HK-2 (cell line): ENCODE results near the gene SOAT2.
"Not testable (repeated sequence)": the region's sequence is repeated elsewhere in the genome, so short reads cannot be mapped to it uniquely, and the experiment has no call there.

Experiments
- DNase-seq: peaks from one replicate; pipeline ENCODE4 v3.0.0-alpha.2; 2018; ENCODE audit not compliant: unreplicated experiment

The SOAT2 gene

DNA sequence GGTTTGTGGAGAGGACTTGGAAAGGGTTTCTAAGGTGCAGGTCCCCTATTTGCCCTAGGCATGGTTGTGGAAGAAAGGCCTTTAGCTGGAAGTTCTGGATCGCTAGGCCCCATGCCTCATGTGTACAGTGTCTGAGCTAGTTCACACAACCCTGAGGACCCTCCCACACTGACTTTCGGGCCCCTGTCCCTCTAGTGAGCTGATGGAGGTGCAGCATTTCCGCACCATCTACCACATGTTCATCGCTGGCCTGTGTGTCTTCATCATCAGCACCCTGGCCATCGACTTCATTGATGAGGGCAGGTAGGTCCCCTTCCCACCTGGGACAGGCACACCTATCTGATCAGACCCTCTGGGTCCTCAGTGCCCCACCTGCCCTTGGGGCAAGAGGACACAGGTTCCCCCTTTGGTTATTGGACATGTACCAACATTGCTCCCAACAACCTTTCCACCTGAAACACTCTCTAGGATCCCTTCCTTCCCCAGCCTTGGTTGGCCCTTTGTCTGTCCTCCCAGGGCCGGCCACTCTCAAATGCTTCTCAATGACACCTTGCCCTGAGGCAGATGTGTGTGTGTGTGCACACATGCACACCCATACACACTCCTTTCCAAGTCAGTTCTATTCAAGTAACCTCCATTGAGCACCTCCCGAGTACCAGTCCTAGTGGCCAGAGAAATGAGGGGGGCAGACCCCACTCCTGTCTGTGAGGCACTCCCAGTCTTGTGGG lies 2.6 kb downstream of the SOAT2 start:
- DNase-seq: no peak

DNA sequence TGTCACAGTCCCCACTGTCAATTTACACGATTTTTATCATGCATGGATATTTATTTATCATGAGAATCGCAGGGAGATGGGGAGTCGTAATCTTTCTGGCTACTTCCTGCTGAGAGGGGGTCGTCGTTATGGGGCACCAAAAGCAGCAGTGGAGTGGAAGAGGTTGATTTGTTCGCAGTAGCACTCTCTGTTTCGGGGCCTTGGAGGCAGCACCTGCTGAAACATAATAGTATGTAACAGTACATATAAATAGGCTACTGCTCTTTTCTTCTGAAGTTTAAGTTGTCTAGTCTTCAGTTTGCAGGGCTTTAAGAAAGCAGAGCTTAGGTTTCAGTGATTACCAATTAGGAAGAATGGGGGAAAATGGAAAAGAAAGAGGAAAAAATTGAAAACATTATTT lies 3.8 kb downstream of the SOAT2 start:
- no peak for DNase-seq

DNA sequence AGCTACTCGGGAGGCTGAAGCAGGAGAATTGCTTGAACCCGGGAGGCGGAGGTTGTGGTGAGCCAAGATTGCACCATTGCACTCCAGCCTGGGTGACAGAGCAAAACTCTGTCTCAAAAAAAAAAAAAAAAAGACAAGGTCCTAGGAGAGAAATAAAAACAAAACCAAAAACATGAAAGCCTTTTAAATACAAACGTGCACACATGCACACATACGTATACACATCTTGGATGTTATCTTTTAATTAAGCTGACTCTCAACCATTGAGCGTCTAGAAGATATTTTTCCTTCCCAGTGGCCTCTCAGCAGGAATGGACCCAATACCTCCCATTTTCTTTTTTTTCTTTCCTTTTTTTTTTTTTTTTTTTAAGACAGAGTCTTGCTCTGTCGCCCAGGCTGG lies 9.1 kb downstream of the SOAT2 start:
- DNase-seq: not testable (repeated sequence)

DNA sequence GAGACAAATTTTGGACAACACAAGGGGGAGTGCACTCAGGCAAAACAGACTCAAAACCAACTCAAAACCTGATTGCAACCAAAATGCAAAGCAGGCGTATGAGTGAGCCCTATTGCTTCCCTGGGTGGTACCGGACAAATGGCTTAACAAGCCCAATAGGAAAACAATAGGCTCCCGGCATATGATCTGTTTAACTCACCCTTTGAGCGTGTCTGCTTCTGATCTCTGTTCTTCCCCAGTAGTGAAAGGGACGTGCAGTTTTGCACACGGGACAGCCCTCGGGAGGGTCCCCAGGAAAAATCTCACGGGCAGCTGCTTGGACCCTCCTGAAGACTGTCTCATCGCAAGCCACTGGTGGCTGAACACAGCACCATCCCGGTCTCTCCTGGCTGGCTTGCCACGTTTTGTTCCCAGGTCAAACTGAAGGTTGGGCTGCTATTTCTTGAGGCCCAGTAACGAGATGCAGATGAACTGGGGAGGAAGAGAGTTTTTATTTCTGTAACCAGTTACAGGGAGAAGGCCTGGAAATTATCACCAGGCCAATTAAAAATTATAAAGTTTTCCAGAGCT lies 9.9 kb downstream of the SOAT2 start:
- DNase-seq: no peak

DNA sequence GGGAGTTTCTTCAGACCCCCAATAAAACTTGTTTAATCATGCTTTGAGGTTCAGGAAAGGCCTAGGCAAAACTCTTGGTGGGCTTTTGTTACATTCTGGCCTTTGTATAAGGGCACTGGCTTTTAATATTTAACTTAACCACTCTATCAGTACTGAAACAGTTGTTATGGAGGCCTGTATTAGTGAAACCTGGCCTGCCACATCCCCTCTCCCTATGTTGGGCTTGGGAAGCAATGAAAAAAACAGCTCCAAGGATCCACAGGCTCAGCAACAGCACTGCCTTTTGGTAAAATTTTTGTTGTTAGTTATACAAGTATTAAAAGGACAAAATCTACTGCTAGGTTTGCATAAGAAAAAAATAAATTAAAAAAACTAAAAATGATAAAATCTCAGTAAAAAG lies 10.7 kb downstream of the SOAT2 start:
- no peak for DNase-seq

DNA sequence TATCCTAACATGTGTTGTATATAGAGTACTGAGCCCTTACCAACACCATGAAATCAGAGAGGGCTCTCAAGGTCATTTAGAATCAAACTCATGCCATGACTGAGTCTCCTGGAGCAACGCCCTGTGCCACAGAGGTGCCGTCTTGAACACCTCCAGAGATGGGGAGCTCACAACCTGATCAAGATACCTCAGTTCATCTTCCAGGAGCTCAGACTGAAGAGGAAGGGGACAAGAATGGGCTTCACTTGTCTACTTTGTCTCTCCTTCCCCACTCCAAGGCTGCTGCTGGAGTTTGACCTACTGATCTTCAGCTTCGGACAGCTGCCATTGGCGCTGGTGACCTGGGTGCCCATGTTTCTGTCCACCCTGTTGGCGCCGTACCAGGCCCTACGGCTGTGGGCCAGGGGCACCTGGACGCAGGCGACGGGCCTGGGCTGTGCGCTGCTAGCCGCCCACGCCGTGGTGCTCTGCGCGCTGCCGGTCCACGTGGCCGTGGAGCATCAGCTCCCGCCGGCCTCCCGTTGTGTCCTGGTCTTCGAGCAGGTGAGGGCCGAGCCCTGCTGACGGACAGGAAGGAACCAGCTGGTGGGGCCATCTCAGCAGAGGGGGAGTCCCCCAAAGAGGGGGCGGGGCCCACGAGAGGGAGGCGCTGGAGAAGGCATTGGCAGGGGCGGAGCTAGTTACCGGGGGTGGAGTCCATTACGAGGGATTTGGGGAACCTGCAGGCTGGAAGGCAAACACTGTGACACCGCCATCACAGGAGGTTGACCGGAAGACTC lies 12.0 kb downstream of the SOAT2 start:
- no peak for DNase-seq

DNA sequence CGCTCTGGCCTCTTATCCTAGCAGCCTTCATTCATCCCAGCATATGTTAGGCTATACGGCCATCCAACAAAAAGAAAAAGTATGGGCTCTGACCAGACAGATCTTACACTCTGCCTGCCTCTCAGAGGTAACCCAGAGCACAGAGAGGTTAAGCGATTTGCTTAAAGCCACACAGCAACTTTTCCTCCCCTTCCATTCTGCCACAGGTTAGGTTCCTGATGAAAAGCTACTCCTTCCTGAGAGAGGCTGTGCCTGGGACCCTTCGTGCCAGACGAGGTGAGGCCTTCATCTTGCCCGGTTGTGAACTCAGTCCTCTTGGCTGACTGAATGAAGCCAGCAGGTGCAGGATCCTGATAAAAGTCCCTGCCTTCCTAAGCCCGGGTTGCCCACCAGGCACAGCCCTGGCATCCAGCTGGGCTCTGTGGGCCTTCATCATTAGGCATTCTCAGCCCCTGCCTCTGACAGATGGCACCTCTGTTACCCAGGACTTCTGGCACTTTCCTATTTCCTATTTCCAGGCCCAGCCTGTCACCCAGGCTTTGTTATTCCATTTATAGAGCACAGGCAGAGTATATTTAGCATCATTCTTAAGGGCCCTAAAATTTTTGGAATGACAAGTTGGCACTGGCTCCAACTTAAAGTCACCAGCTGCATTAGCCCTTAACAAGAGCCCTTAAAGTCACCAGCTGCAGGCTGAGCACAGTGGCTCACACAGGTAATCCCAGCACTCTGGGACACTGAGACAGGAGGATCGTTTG lies 12.8 kb downstream of the SOAT2 start:
- DNase-seq: no peak

DNA sequence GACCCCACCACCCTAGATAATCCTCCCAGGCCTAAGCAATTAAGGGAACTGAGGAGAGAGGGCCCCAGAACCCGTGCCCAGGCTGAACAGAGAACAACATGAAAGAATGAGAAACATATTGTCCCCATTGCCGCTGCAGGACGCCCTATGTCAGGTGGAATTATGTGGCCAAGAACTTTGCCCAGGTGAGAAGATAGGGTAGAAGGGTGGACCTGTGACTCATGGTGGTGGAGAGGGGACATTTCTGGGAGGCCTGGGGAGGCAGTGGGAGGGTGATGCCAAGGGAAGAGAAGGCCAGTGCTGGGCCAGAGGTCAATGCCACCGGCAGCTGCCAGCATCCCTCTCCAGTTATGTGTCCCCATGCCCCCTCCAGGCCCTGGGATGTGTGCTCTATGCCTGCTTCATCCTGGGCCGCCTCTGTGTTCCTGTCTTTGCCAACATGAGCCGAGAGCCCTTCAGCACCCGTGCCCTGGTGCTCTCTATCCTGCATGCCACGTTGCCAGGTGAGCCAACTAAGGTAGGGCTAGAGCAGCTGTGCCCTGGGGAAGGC lies 15.5 kb downstream of the SOAT2 start:
- DNase-seq: no peak

DNA sequence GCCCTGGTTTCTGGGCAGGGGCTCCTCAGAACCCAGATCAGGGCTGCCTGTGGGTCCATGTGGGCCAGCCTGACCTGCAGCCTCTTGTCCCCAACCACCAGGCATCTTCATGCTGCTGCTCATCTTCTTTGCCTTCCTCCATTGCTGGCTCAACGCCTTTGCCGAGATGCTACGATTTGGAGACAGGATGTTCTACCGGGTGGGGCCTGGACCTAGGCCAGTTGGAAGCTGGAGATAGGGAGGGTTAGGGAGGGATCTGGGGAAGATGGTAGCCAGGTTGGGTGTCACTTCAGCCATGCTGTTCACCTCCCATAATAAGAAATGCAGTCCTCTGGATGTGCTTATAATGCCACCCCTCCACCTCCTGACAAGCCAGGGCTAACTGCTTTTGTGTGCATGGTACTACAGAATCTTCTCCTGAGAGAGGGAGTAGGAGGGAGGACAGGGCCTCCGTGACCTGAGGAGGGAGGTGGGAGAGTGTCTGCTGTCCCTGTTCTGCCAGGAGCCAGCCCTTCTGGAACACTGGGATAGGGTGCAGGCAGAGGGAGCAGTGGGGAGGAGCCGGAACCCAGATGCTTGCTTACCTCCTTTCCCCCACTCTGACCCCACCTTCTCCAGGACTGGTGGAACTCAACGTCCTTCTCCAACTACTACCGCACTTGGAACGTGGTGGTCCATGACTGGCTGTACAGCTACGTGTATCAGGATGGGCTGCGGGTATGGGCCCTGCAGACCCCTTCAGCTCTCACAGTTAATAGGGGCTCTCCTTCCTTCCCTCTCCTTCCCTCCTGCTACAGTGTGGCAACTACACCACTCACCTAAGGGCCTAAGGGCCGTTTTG lies 17.6 kb downstream of the SOAT2 start:
- DNase-seq: no peak

DNA sequence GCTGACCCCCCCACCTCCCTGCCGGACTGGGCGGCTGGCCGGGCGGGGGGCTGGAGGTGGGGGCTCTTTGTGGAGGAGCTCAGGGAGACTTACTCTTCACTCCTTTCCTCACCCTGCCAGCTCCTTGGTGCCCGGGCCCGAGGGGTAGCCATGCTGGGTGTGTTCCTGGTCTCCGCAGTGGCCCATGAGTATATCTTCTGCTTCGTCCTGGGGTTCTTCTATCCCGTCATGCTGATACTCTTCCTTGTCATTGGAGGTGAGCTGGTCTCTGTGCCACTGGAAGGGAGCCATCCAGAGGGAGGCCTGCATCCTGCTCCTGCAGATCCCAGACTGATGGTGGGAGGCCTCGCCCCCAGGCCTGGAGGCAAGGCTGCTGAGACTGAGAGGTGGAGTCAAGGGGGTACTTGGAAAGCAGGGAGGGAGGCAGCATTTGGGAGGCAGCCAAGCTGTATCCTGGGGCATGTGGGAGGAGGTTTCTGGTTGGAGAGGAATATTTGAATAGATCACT lies 19.7 kb downstream of the SOAT2 start:
- DNase-seq: peak; percentile 24

DNA sequence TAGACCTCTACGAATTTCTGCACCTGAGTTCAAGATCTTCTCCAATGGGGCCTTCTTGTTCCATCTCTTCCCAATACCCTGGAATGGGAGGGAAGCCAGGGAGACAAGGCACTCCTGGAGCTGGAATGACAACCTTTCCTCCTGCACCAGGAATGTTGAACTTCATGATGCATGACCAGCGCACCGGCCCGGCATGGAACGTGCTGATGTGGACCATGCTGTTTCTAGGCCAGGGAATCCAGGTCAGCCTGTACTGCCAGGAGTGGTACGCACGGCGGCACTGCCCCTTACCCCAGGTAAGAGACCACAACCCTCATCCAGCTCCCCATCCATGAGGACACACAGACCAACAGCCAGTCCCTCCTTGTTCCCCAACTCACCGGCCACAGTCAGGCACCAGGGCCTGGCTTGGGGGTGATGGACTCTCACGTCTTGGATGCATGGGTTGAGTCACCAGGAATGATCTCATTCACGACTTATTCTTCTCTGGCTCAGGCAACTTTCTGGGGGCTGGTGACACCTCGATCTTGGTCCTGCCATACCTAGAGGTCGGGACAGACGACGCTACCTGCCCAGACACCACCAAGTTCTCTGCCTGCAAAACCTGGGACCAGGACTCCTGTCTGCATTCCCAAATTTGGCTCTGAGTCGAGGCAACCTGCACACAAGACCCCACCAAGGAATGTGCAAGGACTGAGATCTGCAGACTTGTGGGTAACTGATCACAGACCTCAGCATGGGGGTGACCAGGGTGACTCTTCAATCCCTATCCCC lies 20.5 kb downstream of the SOAT2 start:
- peak; percentile 27 for DNase-seq

DNA sequence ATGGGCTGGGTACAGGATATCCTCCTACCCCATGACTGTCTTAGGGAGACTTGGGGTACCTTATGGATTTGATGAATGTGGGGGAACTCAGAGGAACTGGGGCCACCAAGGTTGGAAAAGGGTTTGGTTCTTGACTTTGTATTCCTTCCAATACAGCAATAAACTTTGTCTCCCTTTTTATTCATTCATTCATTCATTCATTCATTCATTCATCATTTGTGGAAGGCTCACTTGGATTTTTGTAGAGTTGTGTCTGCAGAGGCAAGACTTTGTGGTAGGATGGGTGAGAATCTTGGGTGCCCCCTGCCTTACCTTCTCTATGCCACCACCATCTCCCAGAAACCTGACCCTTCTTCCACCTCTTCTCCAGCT lies 21.1 kb downstream of the SOAT2 start:
- DNase-seq: no peak

DNA sequence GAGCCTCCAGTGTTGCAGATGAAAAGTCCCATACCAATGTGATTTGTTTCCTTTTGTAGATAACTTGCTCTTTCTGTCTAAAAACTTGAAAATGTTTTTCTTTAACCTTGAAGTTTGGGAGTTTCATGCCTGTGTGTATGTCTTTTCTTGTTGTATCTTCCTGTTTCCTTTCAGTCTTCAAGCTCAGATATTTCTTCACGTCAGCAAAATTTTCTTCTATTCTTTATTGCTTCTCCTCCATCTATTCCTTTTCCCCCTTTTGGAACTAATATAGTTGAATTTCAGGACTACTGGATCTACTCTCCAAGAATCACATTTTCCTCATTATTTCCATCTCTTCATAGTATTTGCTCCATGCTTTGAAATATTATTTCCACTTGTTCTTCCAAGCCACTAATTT lies 23.9 kb downstream of the SOAT2 start:
- no peak for DNase-seq

DNA sequence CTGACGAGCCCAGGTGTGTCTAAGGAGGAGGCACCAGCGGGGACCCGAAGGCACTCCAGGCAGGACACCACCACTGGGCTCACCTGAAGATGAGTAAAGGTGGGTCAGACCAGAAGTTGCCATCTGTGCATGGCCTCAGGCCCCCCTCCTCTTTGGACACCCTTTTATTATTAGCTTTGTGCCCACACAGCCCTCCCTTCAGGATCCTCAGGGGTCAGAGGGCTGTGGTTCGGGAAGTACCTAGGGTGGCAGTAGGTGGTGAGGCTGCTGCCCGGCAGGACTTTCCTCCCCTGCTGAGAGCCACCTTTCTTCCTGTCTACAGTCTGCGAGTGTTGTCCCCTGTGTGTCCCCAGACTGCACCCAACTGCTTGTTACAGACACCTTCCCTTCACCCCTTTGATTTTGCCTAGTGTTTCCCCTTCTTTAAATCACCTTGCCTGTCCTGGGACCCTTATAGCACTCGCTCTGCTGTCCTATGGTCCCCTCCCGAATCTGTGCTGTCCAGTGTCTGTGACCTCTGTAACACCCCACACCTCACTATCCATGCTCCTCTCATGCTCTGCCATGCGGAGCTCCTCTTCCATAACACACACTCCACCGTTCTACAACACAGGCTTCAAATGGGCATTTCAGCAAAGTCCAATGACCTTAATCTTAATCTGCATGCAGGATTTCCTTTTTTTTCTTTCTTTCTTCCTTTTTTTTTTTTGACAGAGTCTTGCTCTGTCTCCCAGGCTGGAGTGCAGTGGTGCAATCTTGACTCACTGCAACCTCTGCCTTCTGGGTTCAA lies 25.7 kb downstream of the SOAT2 start:
- DNase-seq: no peak

DNA sequence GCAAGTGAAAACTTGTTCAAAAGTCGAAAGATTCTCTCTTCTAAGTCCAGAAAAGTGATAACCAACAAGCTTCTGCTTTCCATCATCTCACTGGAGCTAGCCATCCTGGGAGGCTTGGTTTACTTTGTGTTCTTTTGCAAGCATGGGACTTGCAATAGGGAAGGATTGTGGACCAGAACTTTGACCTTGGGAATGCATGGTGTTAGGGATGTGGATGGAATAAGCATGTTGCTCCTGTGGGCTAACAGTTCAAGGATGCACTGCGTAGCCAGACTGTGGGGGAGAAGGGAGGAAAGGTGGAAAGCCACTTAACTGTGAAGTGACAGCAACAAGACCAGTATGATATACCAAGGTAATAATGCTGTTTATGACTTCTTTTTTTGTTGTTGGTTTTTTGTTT lies 28.6 kb downstream of the SOAT2 start:
- DNase-seq: no peak

DNA sequence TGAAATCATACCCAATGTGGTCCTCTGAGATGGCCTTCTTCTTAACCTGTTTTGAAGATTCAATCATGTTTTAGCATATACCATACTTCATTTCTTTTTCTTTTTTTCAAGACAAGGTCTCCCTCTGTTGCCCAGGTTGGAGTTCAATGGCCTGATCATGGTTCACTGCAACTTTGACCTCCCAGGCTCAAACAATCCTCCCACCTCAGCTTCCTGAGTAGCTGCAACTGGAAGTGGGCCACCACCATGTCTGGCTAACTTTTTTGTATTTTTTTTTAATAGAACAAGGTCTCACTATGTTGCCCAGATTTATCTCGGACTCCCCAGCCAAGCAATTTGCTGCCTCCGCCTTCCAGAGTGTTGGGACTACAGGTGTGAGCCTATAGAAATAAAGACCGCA lies 30.4 kb downstream of the SOAT2 start:
- DNase-seq: no peak

DNA sequence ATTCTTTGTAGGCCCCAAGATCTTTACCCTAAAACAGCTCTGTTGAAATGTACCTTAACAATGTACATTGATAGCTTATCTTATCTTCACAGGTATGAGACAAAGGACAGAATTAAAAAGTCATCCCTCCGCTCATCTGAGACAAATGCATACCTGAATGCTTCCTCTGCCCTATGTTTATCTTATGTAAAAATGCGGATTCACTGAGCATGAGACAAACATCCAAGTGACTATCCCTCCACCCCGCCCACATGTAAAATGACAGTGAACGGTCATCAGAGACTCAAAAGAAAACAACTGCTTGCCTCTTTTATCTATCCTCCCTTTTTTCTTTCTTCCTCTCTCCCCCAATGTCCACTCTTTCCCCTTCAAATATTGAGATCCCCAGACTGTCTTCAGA lies 40.1 kb downstream of the SOAT2 start:
- DNase-seq: no peak

DNA sequence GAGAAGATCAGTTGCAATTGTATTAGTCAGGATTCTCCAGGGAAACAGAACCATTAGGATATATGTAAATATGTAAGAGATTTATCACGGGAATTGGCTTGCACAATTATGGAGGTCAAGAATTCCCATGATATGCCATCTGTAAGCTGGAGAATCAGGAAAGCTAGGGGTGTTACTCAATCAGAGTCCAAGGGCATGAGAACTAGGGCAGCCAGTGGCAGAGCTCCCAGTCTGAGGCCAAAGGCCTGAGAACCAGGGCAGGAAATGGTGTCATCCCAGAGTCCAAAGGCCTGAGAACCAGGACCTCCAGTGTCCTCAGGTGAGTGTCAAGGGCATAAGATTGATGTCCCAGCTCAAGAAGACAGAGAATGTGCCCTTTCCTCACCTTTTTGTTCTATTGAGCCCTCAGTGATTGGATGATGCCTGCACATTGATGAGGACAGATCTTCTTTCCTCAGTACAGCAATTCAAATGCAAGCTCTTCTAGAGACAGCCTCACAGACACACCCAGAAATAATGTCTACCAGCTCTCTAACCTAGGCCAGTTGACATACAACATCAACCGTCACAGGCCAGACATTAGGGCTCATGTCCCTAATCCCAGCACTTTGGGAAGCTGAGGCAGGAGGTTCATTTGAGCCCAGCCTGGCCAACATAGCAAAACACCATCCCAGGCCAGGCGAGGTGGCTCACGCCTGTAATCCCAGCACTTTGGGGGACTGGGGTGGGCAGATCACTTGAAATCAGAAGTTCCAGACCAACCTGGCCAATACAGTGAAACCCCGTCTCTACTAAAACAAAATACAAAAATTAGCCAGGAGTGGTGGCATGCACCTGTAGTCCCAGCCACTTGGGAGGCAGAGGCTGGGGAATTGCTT lies 42.3 kb downstream of the SOAT2 start:
- no peak for DNase-seq
